CD4-positive, alpha-beta T cell (primary cell): ENCODE data around the gene ACER1. TPM values are rescaled to one million over a fixed set of nuclear protein-coding genes. Genes with fewer than 3 reads are reported as not detected.
A peak's percentile ranks its signal among the peaks of the same experiment; 100 is the strongest.

Experiments used
- ATAC-seq: fragments of 200-7000 bp; cut with Tn5 transposase; one replicate; pipeline ENCODE4 v1.10.0; 2022; ENCODE audit warnings: mild to moderate bottlenecking; ENCODE audit not compliant: poor library complexity
- CTCF ChIA-PET: fragments of 350-600 bp; sonication (Branson Sonifier 250); formaldehyde crosslinking; loops from one replicate; lab custom pipeline; 2021; ENCODE audit warnings: antibody characterized with exemption, inconsistent platforms; lab: Charles Lee
- POLR2A ChIA-PET: fragments of 350-600 bp; sonication (Branson Sonifier 250); formaldehyde crosslinking; loops from one replicate; lab custom pipeline; 2021; ENCODE audit warnings: antibody characterized with exemption, inconsistent platforms; lab: Charles Lee
- DNase-seq, 14 experiments: peaks; one replicate each; pipeline ENCODE4 v3.0.0-alpha.2; 2013 to 2020; ENCODE audit warnings: mixed read lengths in 2 of 14
- H3K27ac ChIP-seq, 2 donors: one replicate each; pipeline versions ENCODE4 v1.5.1 to v1.7.0; 2013; ENCODE audit warnings: low read length in 2 of 2, low read depth in 1 of 2, mild to moderate bottlenecking in 1 of 2
- H3K27me3 ChIP-seq, 2 experiments: 1 replicate in 1 of 2; 2 replicates in 1 of 2; pipeline versions ENCODE4 v1.6.1 to v1.7.0; 2013; ENCODE audit warnings: low read length in 2 of 2, control low read depth in 1 of 2, mild to moderate bottlenecking in 1 of 2, moderate library complexity in 1 of 2; ENCODE audit not compliant: insufficient read depth in 2 of 2, control insufficient read depth in 1 of 2
- H3K36me3 ChIP-seq: one replicate; pipeline ENCODE4 v1.6.1; 2013; ENCODE audit warnings: low read length, control low read depth; ENCODE audit not compliant: insufficient read depth
- H3K4me1 ChIP-seq: one replicate; pipeline ENCODE4 v1.6.1; 2013; ENCODE audit warnings: low read length, control low read depth; ENCODE audit not compliant: insufficient read depth
- H3K4me3 ChIP-seq: one replicate; pipeline ENCODE4 v1.5.1; 2013; ENCODE audit warnings: mild to moderate bottlenecking, low read length, moderate library complexity
- H3K9me3 ChIP-seq, 2 experiments: 1 replicate in 1 of 2; 2 replicates in 1 of 2; pipeline versions ENCODE4 v1.6.1 to v1.7.0; 2013; ENCODE audit warnings: low read length in 2 of 2, mild to moderate bottlenecking in 2 of 2, control low read depth in 1 of 2, moderate library complexity in 1 of 2; ENCODE audit not compliant: control insufficient read depth in 1 of 2, insufficient read depth in 1 of 2
- H3K27ac Mint-ChIP-seq: one replicate; pipeline ENCODE4 v1.8.0; 2020; ENCODE audit warnings: mixed read lengths
- H3K27me3 Mint-ChIP-seq: one replicate; pipeline ENCODE4 v1.8.0; 2021; ENCODE audit warnings: mixed read lengths
- H3K36me3 Mint-ChIP-seq: one replicate; pipeline ENCODE4 v1.8.0; 2021; ENCODE audit warnings: low read depth, mixed read lengths
- H3K4me1 Mint-ChIP-seq: one replicate; pipeline ENCODE4 v1.8.0; 2021; ENCODE audit warnings: low read depth, mixed read lengths
- H3K4me3 Mint-ChIP-seq: one replicate; pipeline ENCODE4 v1.8.0; 2020; ENCODE audit warnings: mild to moderate bottlenecking, mixed read lengths
- H3K9me3 Mint-ChIP-seq: one replicate; pipeline ENCODE4 v1.8.0; 2020; ENCODE audit warnings: mixed read lengths
- CTCF ChIP-seq: fragments of 200-600 bp; IDR thresholded peaks from one replicate; pipeline ENCODE4 v1.8.0; 2022; ENCODE audit warnings: antibody characterized with exemption, mild to moderate bottlenecking
- intact Hi-C, 2 experiments: fragments of 100-400 bp; cut with DNase I in 1 of 2; cut with micrococcal nuclease in 1 of 2; formaldehyde crosslinking; loops; one replicate each; pipeline versions ENCODE4 v1.15.1 to v1.9.0; 2023 to 2025; cut with DNase I, micrococcal nuclease
- total RNA-seq, 174 experiments: library from RNA in 2 of 174; stranded (reverse) in 2 of 174; gene quantifications; one replicate each; pipeline ENCODE4 v1.2.3 and lab custom pipeline; 2021 to 2026

ACER1 gene
- total RNA-seq, 2 experiments from 2014 or later = 2.7 to 3.1 TPM

- H3K4me1 Mint-ChIP-seq = peaks cover 13% of the 10 kb centered on the region
- peaks cover 33% of the 10 kb centered on the region for H3K36me3 ChIP-seq
- no peak overlapping the region for H3K4me3 ChIP-seq
- intact Hi-C loops = loop anchor here in 1 of 2 experiments (10.0 kb wide), 2 partner anchors 402 to 472 kb away; partner anchors contain the start of genes NDUFA11, RANBP3 and VMAC
- ChIA-PET CTCF (no interaction called here), POLR2A (no interaction called here)
- DNase-seq = no peak
- H3K27ac Mint-ChIP-seq = peak overlapping the region; percentile 39
- H3K4me3 Mint-ChIP-seq = no peak overlapping the region
- no peaks in the 10 kb centered on the region for H3K27me3 Mint-ChIP-seq
- no peak for TF ChIP-seq CTCF
- H3K9me3 Mint-ChIP-seq = no peaks in the 10 kb centered on the region
- H3K36me3 Mint-ChIP-seq = peaks cover 63% of the 10 kb centered on the region
- no peaks in the 10 kb centered on the region for H3K27me3 ChIP-seq
- peaks cover 0 to 16% of the 10 kb centered on the region in 2 experiments for H3K9me3 ChIP-seq
- peaks cover 18% of the 10 kb centered on the region for H3K4me1 ChIP-seq
- no peak overlapping the region for H3K27ac ChIP-seq
- no peak for ATAC-seq
Measured at GRCh38 chr19:6376512-6377190, 43.2 kb upstream of the ACER1 start.

DNA sequence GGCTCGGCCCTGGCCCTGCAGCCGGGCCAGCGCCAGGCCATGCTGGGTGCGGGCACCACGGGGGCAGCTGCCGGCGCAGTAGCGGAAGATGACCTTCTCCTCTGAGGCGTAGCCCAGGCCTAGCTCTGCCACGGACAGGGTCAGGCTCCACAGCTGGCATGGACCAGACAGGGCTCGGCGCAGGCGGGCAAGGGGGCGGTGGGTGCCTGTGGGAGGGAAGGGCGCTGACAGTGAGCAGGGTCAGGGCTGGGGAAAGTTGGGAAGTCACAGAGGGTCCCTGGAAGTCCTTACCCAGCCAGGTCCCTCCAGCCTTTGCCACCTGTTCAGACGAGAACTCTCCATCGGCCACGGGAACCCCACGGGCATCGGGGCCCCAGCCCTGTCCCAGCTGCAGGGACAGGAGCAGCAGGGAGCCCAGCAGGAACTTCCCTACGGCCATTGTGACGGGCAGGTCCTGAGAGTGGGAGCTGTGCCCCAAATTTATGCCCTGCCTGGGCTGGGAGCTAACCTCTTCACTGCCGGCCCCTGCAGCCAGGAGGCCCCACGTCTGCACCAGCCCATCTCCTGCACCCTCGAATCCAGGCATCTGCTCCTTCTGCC lies 42.1 kb upstream of the ACER1 start, which contains the start of gene PSPN:
Gene PSPN, minus strand, starts transcription at position 523 of the 600 bp plus-strand sequence. Its CDS starts 84 bp downstream, at position 439.
- DNase-seq = no peak
- peak within 1 kb of the TSS; percentile 39 for H3K27ac Mint-ChIP-seq
- no peaks in the 10 kb centered on the region for H3K27me3 Mint-ChIP-seq
- no peak for ATAC-seq
- no peak within 1 kb of the TSS for H3K27ac ChIP-seq
- peaks cover 51% of the 10 kb centered on the region for H3K36me3 Mint-ChIP-seq
- no peak for TF ChIP-seq CTCF
- peaks cover 0 to 5% of the 10 kb centered on the region in 2 experiments for H3K9me3 ChIP-seq
- peaks cover 18% of the 10 kb centered on the region for H3K4me1 ChIP-seq
- no peak within 1 kb of the TSS for H3K4me3 Mint-ChIP-seq
- no peaks in the 10 kb centered on the region for H3K9me3 Mint-ChIP-seq
- POLR2A ChIA-PET = interaction anchor here (0.9 to 1.5 kb wide), 2 partner anchors 14 to 17 kb away, joined by 3 to 4 read pairs; partner anchors contain the start of genes CLPP and GTF2F1
- CTCF ChIA-PET = no interaction called here
- no peak within 1 kb of the TSS for H3K4me3 ChIP-seq
- no peaks in the 10 kb centered on the region for H3K27me3 ChIP-seq
- intact Hi-C loops = loop anchor here in 1 of 2 experiments (10.0 kb wide), 2 partner anchors 401 to 471 kb away; partner anchors contain the start of genes NDUFA11, RANBP3 and VMAC
- H3K4me1 Mint-ChIP-seq = peaks cover 13% of the 10 kb centered on the region
- H3K36me3 ChIP-seq = peaks cover 22% of the 10 kb centered on the region

- DNase-seq (no peak), ATAC-seq (no peak)
- no peaks in the 10 kb centered on the region for H3K27me3 ChIP-seq
- no peak for TF ChIP-seq CTCF
- Mint-ChIP-seq H3K27ac (no peak overlapping the region), H3K36me3 (peaks cover 46% of the 10 kb centered on the region), H3K4me1 (peaks cover 16% of the 10 kb centered on the region), H3K4me3 (no peak overlapping the region), H3K27me3 (no peaks in the 10 kb centered on the region), H3K9me3 (no peaks in the 10 kb centered on the region)
- H3K4me3 ChIP-seq = no peak overlapping the region
- intact Hi-C loops = loop anchor here in 1 of 2 experiments (5.0 to 10.0 kb wide), 3 partner anchors 362 to 470 kb away; partner anchors contain the start of genes GPR108, NDUFA11, RANBP3 and TRIP10
- H3K36me3 ChIP-seq = peaks cover 15% of the 10 kb centered on the region
- no peak overlapping the region for H3K27ac ChIP-seq
- ChIA-PET POLR2A (interaction anchor here (0.9 to 1.5 kb wide), 2 partner anchors 14 to 18 kb away, joined by 3 to 4 read pairs; partner anchors contain the start of genes CLPP and GTF2F1), CTCF (no interaction called here)
- peaks cover 18% of the 10 kb centered on the region for H3K4me1 ChIP-seq
- no peaks in the 10 kb centered on the region for H3K9me3 ChIP-seq
Measured at GRCh38 chr19:6374711-6375410, 41.4 kb upstream of the ACER1 start.
